DMS114 treated with DMSO at 0.1 percent for 48 hours (cell line): Measurements from ENCODE around the gene PLSCR4.
A peak's percentile ranks its signal among the peaks of the same experiment; 100 is the strongest.

Source experiments
- DNase-seq: peaks from one replicate; lab custom pipeline; 2025; ENCODE audit not compliant: unreplicated experiment; lab: John Stamatoyannopoulos, UW

Gene PLSCR4

DNA sequence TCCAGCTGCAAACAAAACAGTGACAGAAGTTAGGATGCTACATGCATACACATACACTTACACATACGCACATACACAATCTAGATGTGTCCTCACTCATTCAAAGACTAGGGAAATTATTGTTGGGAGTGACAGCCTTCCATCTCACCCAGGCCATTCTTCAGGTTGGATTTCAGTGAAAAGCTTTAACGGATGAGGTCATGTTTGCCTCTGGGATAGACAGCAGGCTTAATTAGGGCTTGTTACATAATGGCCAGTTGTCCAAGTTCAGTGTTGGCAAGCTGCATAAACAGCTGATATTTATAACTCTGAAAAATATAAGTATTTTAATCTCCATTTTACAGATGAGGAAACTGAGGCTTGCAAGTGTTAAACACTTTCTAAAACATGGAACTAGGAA is 54.1 kb downstream of the PLSCR4 start:
- no peak for DNase-seq

- DNase-seq: no peak
Measured at GRCh38 chr3:146195605-146196004, 55.3 kb downstream of the PLSCR4 start.

DNA sequence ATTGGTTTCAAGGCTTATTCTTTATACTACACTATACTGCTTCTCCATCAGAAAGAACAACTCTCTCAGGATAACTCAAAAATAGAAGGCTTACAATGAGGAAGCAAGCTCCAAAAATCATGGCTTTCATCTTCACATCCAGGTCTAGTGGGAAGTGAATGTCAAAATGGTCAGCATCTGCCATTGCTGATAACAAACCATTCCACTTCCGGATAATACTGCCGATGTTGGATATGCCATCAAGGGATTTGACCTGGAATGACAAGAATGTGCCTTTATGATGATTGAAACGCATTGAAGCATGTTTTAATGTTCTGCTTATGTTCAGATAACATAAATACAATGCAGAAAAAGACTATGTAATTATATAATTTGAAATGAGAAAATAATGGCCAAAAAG is 55.9 kb downstream of the PLSCR4 start:
- DNase-seq: no peak

DNA sequence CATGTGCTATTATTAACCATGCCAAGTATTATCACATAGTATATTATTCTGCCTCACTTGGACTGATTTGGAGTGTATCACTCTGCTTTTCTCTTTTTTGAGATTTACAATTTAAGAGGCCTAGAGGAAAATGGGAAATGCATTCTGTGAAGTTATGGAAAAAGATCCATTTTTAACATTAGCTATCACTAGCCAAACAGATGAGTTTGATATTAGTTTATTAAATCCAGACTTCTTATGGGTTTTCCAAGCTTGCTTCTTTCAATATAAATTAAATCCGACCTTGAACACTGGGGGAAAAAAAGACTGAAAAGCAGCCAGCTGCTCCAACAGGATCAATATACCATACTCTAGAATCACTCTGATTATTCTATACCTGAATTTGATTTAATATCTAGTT is 59.9 kb downstream of the PLSCR4 start:
- DNase-seq: no peak

- DNase-seq: peak; percentile 42
Measured at GRCh38 chr3:146189519-146190173, 61.3 kb downstream of the PLSCR4 start.

DNA sequence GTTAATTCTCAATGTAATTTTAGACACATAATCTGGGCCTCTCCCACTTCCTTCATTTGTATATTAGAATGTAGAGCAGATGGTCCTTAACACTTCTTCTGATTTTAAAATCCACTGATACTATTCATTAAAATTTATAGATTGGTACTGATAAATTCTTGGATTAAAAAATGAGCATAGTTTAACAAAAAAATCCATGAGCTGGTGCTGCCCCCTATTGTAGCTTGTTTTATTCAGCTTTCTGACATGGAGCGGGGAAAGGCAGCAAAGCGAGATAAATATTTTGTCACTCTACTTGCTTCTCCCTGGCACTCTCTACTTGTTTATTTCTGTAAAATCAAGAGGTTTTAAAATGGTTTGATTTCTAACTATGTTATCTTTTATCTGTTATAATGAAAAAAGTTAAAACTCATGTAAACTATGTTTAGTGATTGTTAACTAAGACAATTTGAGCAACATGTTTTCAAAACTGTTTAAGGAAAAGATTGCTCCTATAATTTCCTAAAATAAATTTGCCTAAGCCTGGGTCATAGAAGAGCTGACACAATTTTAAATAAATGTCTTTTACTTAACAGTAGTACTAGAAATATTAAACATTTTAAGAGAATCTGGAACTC is 63.5 kb downstream of the PLSCR4 start:
- peak; percentile 33 for DNase-seq

DNA sequence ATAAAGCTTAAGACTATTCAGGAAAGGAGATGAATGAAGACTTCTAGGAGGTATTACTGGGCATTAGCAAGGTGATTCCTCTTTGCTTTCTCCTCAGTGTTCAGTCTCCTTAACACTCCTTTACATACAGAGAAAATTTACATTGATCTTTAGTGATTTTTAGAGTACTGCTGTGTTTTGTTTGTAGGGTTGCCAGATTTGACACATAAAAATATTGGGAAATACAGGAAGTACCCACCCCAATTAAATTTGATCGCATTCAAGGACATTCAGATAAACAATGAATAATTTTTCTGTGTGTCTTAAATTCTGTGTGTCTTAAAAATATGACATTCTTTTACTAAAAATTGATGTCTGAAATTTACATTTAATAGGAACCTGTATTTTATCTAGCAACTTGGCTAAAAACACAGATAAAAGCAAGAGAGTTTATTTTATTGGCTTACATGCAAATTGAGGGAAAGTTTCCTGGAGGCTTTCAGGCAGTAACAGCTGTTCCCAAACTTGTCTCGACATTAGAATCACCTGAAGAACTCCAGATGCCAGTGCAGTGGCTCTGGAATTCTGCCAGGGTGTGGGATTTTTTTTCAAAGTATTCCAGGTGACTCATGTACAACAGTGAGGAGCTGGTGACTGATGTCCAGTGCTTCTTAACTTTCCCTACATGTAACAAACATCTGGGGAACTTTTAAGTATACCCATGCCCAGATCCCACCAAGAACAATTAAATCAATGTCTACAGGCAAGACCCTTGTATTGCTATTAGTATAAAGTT is 66.5 kb downstream of the PLSCR4 start:
- DNase-seq: no peak

DNA sequence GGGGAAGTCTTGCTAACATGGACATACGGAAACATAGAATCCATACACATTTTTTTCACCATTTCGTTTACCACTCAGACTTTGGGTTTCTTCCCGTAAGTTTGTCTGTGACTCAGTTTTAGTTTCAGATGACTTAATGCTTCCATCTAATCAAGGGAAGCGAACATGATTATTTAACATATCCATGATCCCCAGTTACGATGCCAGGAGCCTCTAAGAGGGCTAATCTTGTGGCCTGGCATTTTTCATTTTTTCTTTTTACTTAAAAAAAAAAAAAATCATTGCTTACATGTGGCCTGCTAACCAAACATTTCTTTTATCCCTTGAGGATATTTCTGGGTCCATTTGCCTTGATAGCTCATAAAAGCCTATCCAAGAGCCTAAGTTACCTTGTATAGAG is 69.7 kb downstream of the PLSCR4 start:
- no peak for DNase-seq

DNA sequence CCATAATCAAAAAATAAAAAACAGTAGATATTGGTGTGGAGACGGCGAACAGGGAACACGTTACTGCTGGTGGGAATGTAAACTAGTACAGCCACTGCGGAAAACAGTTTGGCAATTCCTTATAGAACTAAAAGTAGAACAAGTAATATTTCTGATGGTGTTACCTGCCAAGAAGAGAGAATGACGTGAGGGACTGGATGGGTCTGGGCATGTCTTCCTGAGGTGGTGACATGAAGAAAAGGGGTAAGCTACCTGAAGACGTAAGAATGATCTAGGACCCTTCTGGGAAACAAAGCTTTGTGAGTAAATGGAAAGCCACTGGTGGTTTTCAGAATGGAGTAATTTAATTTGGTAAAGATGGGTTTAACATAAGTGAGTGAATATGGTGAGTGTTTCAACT is 70.5 kb downstream of the PLSCR4 start:
- no peak for DNase-seq

- no peak for DNase-seq
Measured at GRCh38 chr3:146178006-146178689, 72.8 kb downstream of the PLSCR4 start.

DNA sequence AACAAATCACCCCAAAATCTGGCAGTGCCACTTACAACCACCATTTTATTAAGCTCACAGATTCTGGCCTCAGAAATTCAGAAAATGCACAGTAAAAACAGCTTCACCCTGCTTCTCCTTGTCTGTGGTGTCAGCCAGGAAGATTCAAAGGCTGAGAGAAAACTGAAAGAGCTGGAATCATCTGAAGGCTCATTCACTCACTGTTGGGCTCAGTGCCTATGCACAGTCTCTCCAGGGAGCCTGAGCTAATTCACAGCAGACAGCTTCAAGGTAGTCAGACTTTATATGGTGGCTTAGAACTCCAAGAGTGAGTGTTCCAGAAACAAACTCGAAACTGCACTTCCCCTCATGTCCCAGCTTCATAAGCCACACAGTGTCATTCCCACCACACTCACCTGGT is 73.4 kb downstream of the PLSCR4 start:
- DNase-seq: no peak

DNA sequence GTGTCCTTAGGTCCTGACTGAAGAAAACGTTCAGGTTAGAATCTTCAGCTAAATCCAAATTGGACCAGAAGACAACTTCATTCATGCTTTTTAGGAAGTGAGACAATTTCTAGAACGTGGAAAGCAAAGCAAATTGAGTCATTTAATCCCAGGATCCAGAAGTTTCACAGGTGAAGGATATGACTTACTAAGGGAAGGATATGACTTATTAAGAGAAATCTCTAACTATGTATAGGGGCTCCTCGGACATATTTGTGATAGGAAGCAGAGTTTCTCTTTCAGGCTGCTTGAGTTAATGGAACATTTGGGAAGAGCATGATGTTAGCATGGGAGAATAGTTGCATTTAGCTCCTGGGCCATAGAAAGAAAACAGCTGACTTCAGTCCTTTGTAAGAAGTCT is 73.8 kb downstream of the PLSCR4 start:
- no peak for DNase-seq

DNA sequence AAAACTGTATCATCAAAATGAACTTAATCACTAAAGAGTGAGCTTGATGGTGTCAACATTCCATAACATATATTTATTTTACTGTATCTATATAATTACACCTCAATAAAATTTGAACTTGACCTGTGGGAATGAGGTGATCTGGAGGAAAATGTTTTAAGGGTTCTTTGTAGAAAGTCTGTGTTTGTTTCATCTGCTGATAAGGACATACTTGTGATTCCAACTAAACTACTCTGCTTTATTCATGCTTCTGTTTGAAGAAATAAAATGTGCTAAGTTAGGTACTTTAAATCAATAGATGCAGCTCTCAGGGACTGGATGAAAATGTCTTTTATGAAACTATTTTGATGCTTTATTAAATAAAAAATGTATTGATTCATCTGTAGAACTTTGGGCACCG is 78.3 kb downstream of the PLSCR4 start:
- DNase-seq: no peak

DNA sequence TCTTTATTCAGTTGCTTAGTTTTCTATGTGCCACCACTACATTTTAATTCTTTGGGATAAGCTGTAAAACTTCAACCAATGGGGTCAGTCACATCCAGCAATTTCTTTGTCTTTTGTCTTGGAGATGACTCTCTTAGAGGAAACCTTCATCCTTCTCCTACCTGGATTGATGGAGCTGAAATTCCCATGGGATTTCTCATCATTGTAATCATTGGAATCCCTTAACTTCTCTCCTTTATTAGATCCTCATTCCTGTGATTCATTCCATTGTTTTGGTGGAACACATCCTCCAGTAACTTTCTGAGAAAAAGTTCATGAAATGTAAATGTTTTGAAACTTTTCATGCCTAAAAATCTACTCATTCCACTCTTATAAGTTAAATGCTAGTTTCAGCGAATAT is 80.3 kb downstream of the PLSCR4 start:
- no peak for DNase-seq

DNA sequence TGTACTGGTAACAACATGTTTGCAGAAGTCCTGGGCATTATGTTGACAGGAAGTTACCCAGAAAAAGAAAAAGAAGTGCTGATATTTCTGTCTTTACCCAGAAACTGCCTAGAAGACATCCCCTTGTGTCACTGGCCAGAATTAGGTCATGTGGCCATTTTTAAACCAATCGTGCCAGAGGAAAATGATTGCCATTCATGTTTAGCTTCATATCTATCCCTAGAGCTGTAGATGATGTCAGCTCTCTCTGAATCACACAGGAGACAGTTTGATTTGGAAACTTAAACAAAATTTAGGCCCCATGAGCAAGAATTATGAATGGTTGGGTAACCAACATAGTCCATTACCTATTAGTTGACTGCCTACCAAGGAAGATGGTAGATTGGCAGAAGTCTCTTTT is 81.0 kb downstream of the PLSCR4 start:
- DNase-seq: no peak

DNA sequence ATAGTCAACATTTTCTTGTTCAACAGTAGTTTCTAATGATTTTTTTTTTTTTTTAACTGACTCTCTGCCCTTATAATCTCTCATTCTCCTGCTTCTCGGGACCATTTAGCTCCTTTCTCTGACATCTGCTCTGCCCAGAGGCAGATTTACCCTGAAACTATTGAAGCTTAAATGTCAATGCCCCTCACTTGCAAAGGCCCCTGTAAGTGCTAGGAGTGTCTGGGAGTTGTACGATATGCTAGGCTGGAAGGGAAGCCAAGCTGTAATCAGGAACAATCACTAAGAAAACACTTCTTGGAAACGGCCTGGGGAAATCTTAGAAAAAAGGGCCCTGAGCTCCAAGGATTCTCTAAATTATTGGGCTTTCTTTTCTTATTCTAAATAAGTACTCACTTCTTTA is 84.1 kb downstream of the PLSCR4 start:
- DNase-seq: no peak

DNA sequence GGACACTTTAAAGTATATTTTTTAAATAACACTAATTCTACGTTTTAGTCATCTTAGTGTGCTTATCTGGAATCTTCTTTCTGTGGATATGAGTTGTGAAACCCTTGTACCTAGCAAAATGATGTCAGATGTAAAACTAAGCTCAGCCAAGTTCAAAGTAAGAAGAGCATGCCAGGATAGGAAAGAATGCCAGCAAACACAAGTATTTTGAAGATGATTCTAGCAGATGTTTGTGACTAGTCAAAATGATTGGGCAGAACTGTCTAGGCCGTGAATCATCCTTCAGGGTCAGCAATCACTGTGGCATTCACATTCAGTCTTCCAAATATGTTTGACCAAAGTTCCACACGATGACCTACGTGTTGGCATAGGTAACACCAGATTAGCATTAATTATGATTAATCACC is 84.5 kb downstream of the PLSCR4 start:
- DNase-seq: no peak

DNA sequence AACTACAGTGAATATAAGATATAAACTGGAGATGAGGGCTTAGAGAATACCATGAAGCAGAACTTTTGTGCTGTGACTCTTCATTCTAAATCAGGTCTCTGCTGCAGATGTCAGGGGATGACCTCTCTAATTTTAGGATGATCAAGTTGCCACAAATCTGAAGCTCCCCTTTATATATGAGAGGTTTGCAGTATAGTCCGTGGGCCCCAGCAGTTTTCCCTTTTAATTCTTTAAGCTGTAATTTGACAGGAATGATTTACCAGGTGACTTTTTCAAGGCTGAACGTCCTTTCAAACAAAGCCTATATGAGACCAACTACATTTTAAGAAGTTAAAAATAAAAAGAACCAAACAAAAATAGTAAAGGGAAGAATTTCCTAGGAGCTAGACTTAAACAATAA is 85.0 kb downstream of the PLSCR4 start:
- DNase-seq: no peak

- DNase-seq: no peak
Measured at GRCh38 chr3:146164971-146165769, 85.7 kb downstream of the PLSCR4 start.

DNA sequence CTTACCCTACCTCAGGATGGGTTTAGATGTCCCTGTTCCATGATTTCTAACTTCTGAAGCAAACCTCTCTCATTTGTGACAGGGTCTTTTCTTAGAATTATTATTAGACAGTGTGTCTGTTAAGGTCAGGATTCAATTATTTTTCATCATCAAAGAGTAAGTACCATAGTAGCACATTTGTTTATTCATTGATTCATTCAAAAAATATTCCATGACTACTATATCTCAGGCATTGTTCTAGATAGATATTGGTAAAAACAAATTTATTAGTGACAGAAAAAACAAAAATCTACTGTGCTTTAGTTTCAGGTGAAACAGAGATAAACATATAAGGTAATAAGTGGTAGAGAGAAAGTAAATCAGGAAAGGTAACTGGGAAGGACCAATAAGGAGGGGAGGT is 86.4 kb downstream of the PLSCR4 start:
- DNase-seq: no peak

- no peak for DNase-seq
Measured at GRCh38 chr3:146164071-146164470, 86.8 kb downstream of the PLSCR4 start.
